RWPE2 (cell line): ENCODE data around the gene GRIP2.

Source experiments
- ATAC-seq: fragments of 200-7000 bp; cut with Tn5 transposase; 3 replicates; pipeline ENCODE4 v1.9.1; 2021; ENCODE audit warnings: low read depth
- DNase-seq: peaks from one replicate; pipeline ENCODE4 v3.0.0-alpha.2; 2020; ENCODE audit warnings: low spot score
- H3K27ac ChIP-seq: fragments of 450-650 bp; 2 replicates; pipeline ENCODE4 v1.5.1; 2017; ENCODE audit warnings: mild to moderate bottlenecking; ENCODE audit not compliant: poor library complexity, severe bottlenecking
- H3K27me3 ChIP-seq: fragments of 250-450 bp; sonication (Bioruptor Pico); 2 replicates; pipeline ENCODE4 v1.5.1; 2021; ENCODE audit warnings: mild to moderate bottlenecking, moderate library complexity; ENCODE audit not compliant: insufficient read depth, poor library complexity, severe bottlenecking
- H3K36me3 ChIP-seq: fragments of 250-450 bp; sonication (Bioruptor Pico); 2 replicates; pipeline ENCODE4 v1.5.1; 2020; ENCODE audit warnings: low read depth, mild to moderate bottlenecking, moderate library complexity
- H3K4me1 ChIP-seq: fragments of 250-450 bp; sonication (Bioruptor Pico); 2 replicates; pipeline ENCODE4 v1.5.1; 2021; ENCODE audit warnings: mild to moderate bottlenecking, moderate library complexity; ENCODE audit not compliant: insufficient read depth, poor library complexity, severe bottlenecking
- H3K4me3 ChIP-seq: fragments of 250-450 bp; sonication (Bioruptor Pico); 2 replicates; pipeline ENCODE4 v1.5.1; 2021; ENCODE audit warnings: mild to moderate bottlenecking, moderate library complexity; ENCODE audit not compliant: severe bottlenecking
- H3K9me3 ChIP-seq: fragments of 250-450 bp; sonication (Bioruptor Pico); 2 replicates; pipeline ENCODE4 v1.5.1; 2021; ENCODE audit warnings: mild to moderate bottlenecking, moderate library complexity; ENCODE audit not compliant: severe bottlenecking
- CTCF ChIP-seq: fragments of 450-650 bp; IDR thresholded peaks from one replicate; pipeline ENCODE4 v1.5.1; 2017; ENCODE audit warnings: mild to moderate bottlenecking, moderate library complexity; ENCODE audit not compliant: poor library complexity, severe bottlenecking

GRIP2 gene

GRCh38 chr3:14489641-14490040 lies 50.5 kb downstream of the GRIP2 start:
- H3K27ac ChIP-seq = peak overlapping the region; percentile 39
- H3K9me3 ChIP-seq = no peaks in the 10 kb centered on the region
- H3K27me3 ChIP-seq = no peaks in the 10 kb centered on the region
- no peaks in the 10 kb centered on the region for H3K36me3 ChIP-seq
- DNase-seq (no peak), ATAC-seq (no peak)
- TF ChIP-seq CTCF = no peak
- H3K4me1 ChIP-seq = peaks cover 23% of the 10 kb centered on the region
- no peak overlapping the region for H3K4me3 ChIP-seq

- ATAC-seq (peak; percentile 83), DNase-seq (no peak)
- Histone ChIP-seq H3K4me3 (no peak overlapping the region), H3K36me3 (no peaks in the 10 kb centered on the region), H3K27ac (peak overlapping the region; percentile 39), H3K9me3 (no peaks in the 10 kb centered on the region), H3K4me1 (peaks cover 23% of the 10 kb centered on the region), H3K27me3 (no peaks in the 10 kb centered on the region)
- TF ChIP-seq CTCF = no peak
Observed at GRCh38 chr3:14488286-14489041, 51.7 kb downstream of the GRIP2 start.

- no peaks in the 10 kb centered on the region for H3K36me3 ChIP-seq
- no peak for TF ChIP-seq CTCF
- H3K4me3 ChIP-seq = no peak overlapping the region
- H3K27ac ChIP-seq = peak overlapping the region; percentile 39
- no peaks in the 10 kb centered on the region for H3K27me3 ChIP-seq
- H3K9me3 ChIP-seq = no peaks in the 10 kb centered on the region
- DNase-seq (no peak), ATAC-seq (no peak)
- H3K4me1 ChIP-seq = peaks cover 23% of the 10 kb centered on the region
Observed at GRCh38 chr3:14487821-14488220, 52.3 kb downstream of the GRIP2 start.

GRCh38 chr3:14487086-14487485 lies 53.1 kb downstream of the GRIP2 start:
- H3K27me3 ChIP-seq = no peaks in the 10 kb centered on the region
- ATAC-seq = no peak
- H3K4me1 ChIP-seq = peaks cover 23% of the 10 kb centered on the region
- TF ChIP-seq CTCF = no peak
- H3K9me3 ChIP-seq = no peaks in the 10 kb centered on the region
- DNase-seq = no peak
- H3K4me3 ChIP-seq = no peak overlapping the region
- H3K27ac ChIP-seq = no peak overlapping the region
- H3K36me3 ChIP-seq = no peaks in the 10 kb centered on the region

GRCh38 chr3:14486460-14486859 lies 53.7 kb downstream of the GRIP2 start:
- H3K4me3 ChIP-seq = no peak overlapping the region
- H3K36me3 ChIP-seq = no peaks in the 10 kb centered on the region
- no peak overlapping the region for H3K27ac ChIP-seq
- DNase-seq (no peak), ATAC-seq (no peak)
- H3K27me3 ChIP-seq = no peaks in the 10 kb centered on the region
- H3K9me3 ChIP-seq = no peaks in the 10 kb centered on the region
- H3K4me1 ChIP-seq = peaks cover 23% of the 10 kb centered on the region
- TF ChIP-seq CTCF = no peak
